NB4 (cell line): ENCODE results near the gene MAPK4.
A peak's percentile ranks its signal among the peaks of the same experiment; 100 is the strongest.

Experiments
- DNase-seq: peaks from one replicate; pipeline ENCODE4 v3.0.0; 2010; ENCODE audit warnings: low read depth
- H3K4me3 ChIP-seq: one replicate; pipeline ENCODE4 v1.5.1; 2011; ENCODE audit warnings: mild to moderate bottlenecking, low read depth, low read length, moderate library complexity
- MYC ChIP-seq: IDR thresholded peaks from 2 replicates; pipeline ENCODE4 v1.6.1; 2011; ENCODE audit warnings: low read depth, low read length
- POLR2A ChIP-seq: IDR thresholded peaks from 2 replicates; pipeline ENCODE4 v1.6.1; 2011; ENCODE audit warnings: mild to moderate bottlenecking; ENCODE audit not compliant: insufficient read length; ENCODE audit errors: extremely low read depth
- TF ChIP-seq, protein P1 (sequence below): IDR thresholded peaks from 2 replicates; pipeline ENCODE4 v1.6.1; 2011; ENCODE audit warnings: low read depth, low read length
- TF ChIP-seq, protein P2 (sequence below): IDR thresholded peaks from one replicate; pipeline ENCODE4 v1.5.1; 2012; ENCODE audit warnings: low read depth, low read length

The MAPK4 gene

DNA sequence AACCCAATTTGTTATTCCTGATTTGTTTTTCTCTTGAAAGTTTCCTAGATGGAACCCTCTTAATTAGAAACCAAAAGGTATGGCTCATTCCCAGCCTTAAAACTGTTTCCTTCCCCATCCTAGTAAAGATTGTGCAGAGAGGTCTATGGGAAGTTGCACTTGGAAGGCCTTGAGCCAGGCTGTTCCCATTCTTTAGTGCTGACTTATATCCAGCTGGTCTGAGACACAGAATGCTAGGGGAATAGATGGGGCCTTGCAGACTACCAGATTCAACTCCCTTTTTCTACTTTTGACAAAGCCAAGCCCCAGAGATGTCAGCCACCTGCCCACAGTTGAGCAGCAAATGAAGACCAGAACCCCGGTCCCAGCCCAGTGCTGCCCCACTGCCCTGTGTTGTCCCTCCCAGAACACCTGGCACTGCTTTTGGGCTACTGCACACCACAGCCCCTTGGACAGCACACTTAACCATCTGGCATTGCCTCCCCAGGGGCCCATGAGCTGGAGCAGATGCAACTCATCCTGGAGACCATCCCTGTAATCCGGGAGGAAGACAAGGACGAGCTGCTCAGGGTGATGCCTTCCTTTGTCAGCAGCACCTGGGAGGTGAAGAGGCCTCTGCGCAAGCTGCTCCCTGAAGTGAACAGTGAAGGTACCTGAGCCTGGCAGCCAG is 161.7 kb downstream of the MAPK4 start:
- DNase-seq, result no peak

DNA sequence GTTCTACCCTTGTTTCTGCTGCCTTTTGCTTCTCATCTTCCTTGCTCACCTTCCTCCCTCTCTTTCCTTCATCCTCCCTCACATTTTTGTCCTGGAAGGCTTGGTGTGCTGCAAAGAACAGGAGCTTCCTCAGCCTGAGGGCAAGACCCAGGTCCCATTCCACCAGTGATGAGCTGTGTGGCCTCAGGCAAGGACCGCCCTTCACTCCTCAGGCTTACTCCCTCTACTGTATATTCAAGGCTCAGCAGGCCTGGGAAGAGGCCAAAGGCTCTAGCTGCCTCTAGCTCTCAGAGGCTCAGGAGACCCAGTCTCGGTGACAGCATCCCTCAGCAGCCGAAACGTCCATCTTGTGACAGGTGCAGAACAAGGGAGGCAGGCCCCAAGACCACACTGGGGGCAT is 162.4 kb downstream of the MAPK4 start:
- TF ChIP-seq POLR2A, result no peak
- TF ChIP-seq, protein P1, sequence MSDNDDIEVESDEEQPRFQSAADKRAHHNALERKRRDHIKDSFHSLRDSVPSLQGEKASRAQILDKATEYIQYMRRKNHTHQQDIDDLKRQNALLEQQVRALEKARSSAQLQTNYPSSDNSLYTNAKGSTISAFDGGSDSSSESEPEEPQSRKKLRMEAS, result no peak
- TF ChIP-seq, protein P2, sequence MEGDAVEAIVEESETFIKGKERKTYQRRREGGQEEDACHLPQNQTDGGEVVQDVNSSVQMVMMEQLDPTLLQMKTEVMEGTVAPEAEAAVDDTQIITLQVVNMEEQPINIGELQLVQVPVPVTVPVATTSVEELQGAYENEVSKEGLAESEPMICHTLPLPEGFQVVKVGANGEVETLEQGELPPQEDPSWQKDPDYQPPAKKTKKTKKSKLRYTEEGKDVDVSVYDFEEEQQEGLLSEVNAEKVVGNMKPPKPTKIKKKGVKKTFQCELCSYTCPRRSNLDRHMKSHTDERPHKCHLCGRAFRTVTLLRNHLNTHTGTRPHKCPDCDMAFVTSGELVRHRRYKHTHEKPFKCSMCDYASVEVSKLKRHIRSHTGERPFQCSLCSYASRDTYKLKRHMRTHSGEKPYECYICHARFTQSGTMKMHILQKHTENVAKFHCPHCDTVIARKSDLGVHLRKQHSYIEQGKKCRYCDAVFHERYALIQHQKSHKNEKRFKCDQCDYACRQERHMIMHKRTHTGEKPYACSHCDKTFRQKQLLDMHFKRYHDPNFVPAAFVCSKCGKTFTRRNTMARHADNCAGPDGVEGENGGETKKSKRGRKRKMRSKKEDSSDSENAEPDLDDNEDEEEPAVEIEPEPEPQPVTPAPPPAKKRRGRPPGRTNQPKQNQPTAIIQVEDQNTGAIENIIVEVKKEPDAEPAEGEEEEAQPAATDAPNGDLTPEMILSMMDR, result peak; percentile 1
- TF ChIP-seq MYC, result no peak
- H3K4me3 ChIP-seq, result no peak overlapping the region
- DNase-seq, result no peak

More for the DNA sequence above, 161.7 kb downstream of the MAPK4 start:
- TF ChIP-seq, protein P2, result no peak
- TF ChIP-seq POLR2A (no peak), MYC (no peak)
- TF ChIP-seq, protein P1, result no peak
- H3K4me3 ChIP-seq, result no peak overlapping the region

DNA sequence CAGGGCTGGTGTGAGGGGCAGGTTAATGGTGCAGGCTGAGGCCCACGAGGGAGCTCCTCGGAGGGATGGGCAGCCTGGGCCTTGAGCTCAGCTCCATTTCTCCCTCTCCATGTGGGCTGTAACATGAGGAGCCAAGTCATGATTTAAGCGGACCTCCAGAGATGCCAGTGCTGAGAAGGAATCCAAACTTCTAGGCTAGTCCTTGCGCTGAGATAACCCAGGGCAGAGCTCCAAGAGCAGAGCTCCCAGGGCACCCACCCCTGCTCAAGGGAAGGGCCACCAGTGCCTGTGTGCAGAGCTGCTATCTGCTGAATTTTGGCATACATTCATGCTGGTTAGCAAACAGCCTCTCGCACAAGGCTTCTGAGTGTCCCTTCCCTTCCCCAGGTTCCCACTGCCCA is 164.9 kb downstream of the MAPK4 start:
- TF ChIP-seq, protein P2, result no peak
- TF ChIP-seq, protein P1, result no peak
- TF ChIP-seq MYC, result no peak
- no peak for TF ChIP-seq POLR2A
- no peak for DNase-seq
- H3K4me3 ChIP-seq, result no peak overlapping the region

DNA sequence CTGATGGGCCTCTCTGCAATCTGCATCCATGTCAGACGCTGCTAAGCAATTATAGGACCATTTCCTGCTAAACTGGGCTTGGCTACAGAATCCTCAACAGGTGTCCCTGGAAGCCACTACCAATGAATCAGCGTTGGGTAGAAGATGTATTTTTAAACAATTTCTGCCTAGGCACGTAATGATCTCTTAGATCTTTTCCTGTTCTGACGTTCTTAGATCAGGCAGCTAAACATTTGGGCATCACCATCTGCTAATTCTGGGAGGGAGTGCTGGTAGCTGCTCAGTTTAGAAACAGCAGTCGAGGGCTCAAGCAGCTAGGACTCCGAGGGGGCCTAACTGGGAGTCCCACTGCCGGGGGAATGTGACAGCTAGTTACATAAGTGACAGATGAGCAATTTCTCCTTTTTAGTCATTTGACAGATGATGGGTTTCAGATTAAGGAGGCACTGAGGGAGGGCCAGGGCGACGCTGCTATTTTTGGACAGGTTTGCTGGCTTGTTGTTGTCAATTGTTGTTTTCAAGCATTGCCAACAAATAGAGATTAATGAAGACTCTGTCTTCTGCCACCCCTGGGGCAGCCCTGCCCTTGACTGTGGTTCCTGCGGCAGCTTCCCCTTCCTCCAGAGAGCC is 167.2 kb downstream of the MAPK4 start:
- DNase-seq, result no peak
- no peak overlapping the region for H3K4me3 ChIP-seq

DNA sequence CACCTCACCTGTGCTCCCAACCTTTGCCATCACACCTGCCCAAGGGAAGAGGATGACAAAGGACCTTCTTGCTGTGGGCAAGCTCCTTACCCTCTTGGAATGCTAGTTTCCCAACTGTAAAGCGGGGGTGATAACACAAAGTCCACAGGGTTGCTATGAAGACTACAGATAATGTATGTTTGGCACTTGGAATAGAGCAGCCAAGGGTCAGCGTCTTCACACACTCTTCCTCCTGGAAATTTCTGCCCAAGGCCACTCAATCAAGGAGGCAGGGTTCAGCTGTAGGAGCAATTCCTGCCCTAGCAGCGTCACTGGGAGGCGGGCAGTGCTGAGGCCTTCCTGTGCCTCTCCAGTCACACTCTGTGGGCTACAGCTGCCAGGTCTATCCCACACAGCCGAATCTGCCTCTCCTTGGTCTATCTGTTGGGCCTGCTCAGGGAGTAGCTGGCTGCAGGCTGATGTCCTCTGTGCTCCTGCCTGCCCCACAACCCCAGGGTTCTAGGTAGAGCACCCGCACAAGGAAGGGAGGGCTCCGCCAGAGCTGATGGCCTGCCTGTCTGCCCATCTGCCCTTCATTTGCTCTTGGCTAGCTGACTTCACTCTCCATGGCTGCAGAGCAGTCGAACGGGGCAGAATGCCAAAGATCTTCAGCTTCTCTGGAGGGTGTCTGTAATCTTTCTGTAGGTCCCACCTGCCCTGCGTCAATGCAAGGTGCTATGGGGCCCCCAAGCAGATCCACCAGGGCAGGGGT is 168.0 kb downstream of the MAPK4 start:
- H3K4me3 ChIP-seq, result no peak overlapping the region
- TF ChIP-seq, protein P1, result no peak
- TF ChIP-seq MYC, result no peak
- TF ChIP-seq POLR2A, result no peak
- TF ChIP-seq, protein P2, result no peak
- no peak for DNase-seq

More for the DNA sequence above, 167.2 kb downstream of the MAPK4 start:
- TF ChIP-seq, protein P1, result no peak
- TF ChIP-seq MYC, result no peak
- TF ChIP-seq POLR2A, result no peak
